ENCODE measurements around the gene SMC3.

The SMC3 gene

GRCh38 chr10:110652475-110653118, 85.1 kb downstream of the SMC3 start:
- H3K79me2 ChIP-seq (ENCODE audit: insufficient read depth, low read length): no peaks in the 10 kb centered on the region
- no peak overlapping the region for H3K4me2 ChIP-seq (ENCODE audit: low read depth, low read length, poor library complexity, severe bottlenecking)
- H3K27ac ChIP-seq (ENCODE audit: low read depth, low read length): no peak overlapping the region
- TF ChIP-seq, protein P1, sequence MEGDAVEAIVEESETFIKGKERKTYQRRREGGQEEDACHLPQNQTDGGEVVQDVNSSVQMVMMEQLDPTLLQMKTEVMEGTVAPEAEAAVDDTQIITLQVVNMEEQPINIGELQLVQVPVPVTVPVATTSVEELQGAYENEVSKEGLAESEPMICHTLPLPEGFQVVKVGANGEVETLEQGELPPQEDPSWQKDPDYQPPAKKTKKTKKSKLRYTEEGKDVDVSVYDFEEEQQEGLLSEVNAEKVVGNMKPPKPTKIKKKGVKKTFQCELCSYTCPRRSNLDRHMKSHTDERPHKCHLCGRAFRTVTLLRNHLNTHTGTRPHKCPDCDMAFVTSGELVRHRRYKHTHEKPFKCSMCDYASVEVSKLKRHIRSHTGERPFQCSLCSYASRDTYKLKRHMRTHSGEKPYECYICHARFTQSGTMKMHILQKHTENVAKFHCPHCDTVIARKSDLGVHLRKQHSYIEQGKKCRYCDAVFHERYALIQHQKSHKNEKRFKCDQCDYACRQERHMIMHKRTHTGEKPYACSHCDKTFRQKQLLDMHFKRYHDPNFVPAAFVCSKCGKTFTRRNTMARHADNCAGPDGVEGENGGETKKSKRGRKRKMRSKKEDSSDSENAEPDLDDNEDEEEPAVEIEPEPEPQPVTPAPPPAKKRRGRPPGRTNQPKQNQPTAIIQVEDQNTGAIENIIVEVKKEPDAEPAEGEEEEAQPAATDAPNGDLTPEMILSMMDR (IDR thresholded peaks at IDR 0.05; ENCODE audit: insufficient read depth, low read length, poor library complexity, severe bottlenecking): no peak
- no peak for TF ChIP-seq EZH2phosphoT487 (conservative IDR thresholded peaks at IDR 0.05; ENCODE audit: low read length)
- no peaks in the 10 kb centered on the region for H3K27me3 ChIP-seq (ENCODE audit: low read length)
- no peaks in the 10 kb centered on the region for H4K20me1 ChIP-seq (ENCODE audit: low read depth, low read length)
- H2AFZ ChIP-seq (ENCODE audit: low read depth, low read length, severe bottlenecking): no peak overlapping the region
- no peak overlapping the region for H3K4me3 ChIP-seq (ENCODE audit: insufficient read depth, low read length, poor library complexity, severe bottlenecking)
- no peaks in the 10 kb centered on the region for H3F3A ChIP-seq (ENCODE audit: insufficient read depth)
- H3K9me2 ChIP-seq (replicated peaks; ENCODE audit: insufficient read depth, low read length): no peaks in the 10 kb centered on the region
- H3K36me3 ChIP-seq (ENCODE audit: low read length): no peaks in the 10 kb centered on the region
- H3K9me3 ChIP-seq (ENCODE audit: insufficient read depth, low read length): no peaks in the 10 kb centered on the region
- H3K9ac ChIP-seq (ENCODE audit: low read length): no peak overlapping the region

All from SU-DHL-6 (cell line).